Measurements from ENCODE around the gene ACAP3. TPM values are rescaled to one million over a fixed set of nuclear protein-coding genes. Genes with fewer than 3 reads are reported as not detected.

ACAP3 gene
- total and polyA plus RNA-seq, 2 donors (not counting 3 experiments of a cell fraction or from before 2014, with no cell fraction given): 27.8 to 39.0 TPM

DNA sequence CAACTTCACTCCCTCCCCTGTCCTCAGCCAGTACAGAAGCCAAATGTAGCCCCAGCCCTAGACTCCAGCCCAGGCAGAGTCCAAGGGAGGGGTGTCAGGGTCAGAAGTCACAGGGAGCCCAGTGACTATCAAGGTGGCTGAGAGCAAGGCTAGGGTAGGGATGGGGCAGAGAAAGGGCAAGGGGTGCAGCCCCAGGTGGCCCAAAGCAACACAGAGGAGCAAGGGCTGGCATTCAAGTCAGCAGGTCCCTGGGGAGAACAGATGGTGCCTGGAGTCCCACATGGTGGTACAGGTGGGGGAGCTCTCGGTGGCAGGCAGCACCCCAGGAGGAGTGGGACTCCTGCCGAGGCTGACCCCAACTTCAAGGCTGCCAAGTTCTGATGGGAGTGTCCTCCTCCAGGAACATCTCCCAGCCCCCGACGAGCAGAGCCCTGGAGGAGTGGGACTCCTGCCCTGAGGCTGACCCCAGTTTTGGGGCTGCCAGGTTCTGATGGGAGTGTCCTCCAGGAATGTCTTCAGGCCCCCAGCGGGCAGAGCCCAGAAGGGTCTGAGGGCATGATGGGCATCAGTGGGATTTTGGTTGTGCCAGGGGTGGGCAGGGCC is 45.2 kb upstream of the ACAP3 start:
- DNase-seq (ENCODE audit: low read depth, low spot score): no peak
- Histone ChIP-seq H3K9me1 (replicated peaks; ENCODE audit: control insufficient read depth, extremely low read depth, insufficient read depth, low read length) (no peaks in the 10 kb centered on the region), H3K4me1 (ENCODE audit: control insufficient read depth, extremely low read depth, insufficient read depth, low read length) (peaks cover 5% of the 10 kb centered on the region), H3K9me3 (replicated peaks; ENCODE audit: control insufficient read depth, insufficient read depth, low read length) (no peaks in the 10 kb centered on the region), H3K79me2 (ENCODE audit: control insufficient read depth, insufficient read depth, low read length) (peaks cover 10% of the 10 kb centered on the region), H3K27me3 (ENCODE audit: control insufficient read depth in 2 of 2, insufficient read depth in 2 of 2, low read length in 2 of 2) (peaks cover 11 to 23% of the 10 kb centered on the region in 2 experiments), H2AFZ (ENCODE audit: low read depth, low read length) (no peak overlapping the region), H3K27ac (ENCODE audit: insufficient read depth, low read depth, low read length) (no peak overlapping the region), H4K20me1 (replicated peaks; ENCODE audit: control insufficient read depth, extremely low read depth, insufficient read depth, low read length) (no peaks in the 10 kb centered on the region), H3K36me3 (ENCODE audit: control insufficient read depth in 2 of 2, extremely low read depth in 1 of 2, insufficient read depth in 2 of 2, low read length in 2 of 2) (no peaks in the 10 kb centered on the region), H3K9ac (replicated peaks; ENCODE audit: extremely low read depth, insufficient read depth, low read length) (no peak overlapping the region), H3K4me3 (replicated peaks in 1 of 3; ENCODE audit: insufficient read depth in 1 of 3, low read depth in 1 of 3, low read length in 3 of 3) (no peak overlapping the region), H3K4me2 (ENCODE audit: insufficient read depth, low read length) (no peak overlapping the region)
- dilution Hi-C loops (cut with MboI; ENCODE audit: extremely low pct_ligation_motif_present, low sequenced_read_pairs): no loop called here
- BruUV-seq (replicated peaks): no TSS peak
- no peak for TF ChIP-seq FOS (IDR thresholded peaks at IDR 0.05; ENCODE audit: borderline replicate concordance, insufficient read depth, low read length)
- FAIRE-seq: no peak
- ChIA-PET POLR2A (no interaction called here), CTCF (interaction anchor here (1.4 kb wide), 1 partner anchor 19 kb away, joined by 5 read pairs; no protein-coding TSS in a partner anchor)
- intact Hi-C loops (cut with micrococcal nuclease): no loop called here

DNA sequence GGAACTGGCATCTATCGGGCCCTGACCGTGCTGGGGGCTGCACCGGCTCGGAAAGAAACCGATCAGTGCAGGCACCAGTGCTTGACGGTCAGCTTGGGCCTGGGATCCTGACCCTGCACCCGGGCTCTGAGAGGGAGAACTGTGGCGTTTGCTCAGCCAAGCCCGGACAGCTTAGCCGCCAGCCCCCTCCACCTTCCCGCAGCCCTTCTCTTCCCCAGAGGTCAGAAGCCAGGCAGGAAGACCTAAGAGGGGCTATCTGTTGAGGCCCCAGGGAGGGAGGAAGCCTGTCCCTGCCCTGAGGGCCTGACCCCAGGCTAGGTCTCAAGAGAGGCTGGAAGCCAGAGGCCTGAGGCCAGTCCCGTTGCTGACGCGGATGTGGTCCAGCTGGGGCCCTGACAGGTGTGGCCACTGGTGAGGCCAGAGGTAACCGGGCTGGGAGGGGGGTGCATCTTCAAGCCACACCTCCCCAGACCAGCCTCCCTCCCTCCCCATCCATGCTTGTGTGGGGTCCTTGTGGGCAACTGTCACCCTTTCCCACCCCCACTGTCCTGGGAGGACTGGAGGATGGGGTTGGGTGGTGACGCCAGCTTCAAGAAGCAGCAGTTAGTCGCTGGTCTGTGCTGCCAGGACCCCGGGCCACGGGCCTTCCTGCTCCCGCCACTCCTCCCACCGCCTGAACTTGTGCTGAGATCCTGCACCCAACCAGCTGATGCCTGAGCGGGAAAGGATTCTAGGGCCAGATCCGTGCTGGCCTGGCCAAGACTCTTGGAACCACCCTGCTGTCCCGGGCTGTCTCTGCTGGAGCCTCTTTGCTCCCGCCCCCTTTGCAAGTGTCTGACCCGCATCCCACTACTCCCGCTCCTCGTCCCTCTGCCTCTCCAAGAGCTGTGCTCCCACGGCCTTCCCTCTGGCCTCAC is 44.0 kb upstream of the ACAP3 start:
- dilution Hi-C loops (cut with MboI; ENCODE audit: extremely low pct_ligation_motif_present, low sequenced_read_pairs) (no loop called here), intact Hi-C loops (cut with micrococcal nuclease) (no loop called here)
- Histone ChIP-seq H3K36me3 (ENCODE audit: control insufficient read depth in 2 of 2, extremely low read depth in 1 of 2, insufficient read depth in 2 of 2, low read length in 2 of 2) (no peaks in the 10 kb centered on the region), H3K4me2 (ENCODE audit: insufficient read depth, low read length) (no peak overlapping the region), H4K20me1 (replicated peaks; ENCODE audit: control insufficient read depth, extremely low read depth, insufficient read depth, low read length) (no peaks in the 10 kb centered on the region), H3K27ac (ENCODE audit: insufficient read depth, low read depth, low read length) (no peak overlapping the region), H3K9me1 (replicated peaks; ENCODE audit: control insufficient read depth, extremely low read depth, insufficient read depth, low read length) (no peaks in the 10 kb centered on the region), H3K4me3 (replicated peaks in 1 of 3; ENCODE audit: insufficient read depth in 1 of 3, low read depth in 1 of 3, low read length in 3 of 3) (no peak overlapping the region), H2AFZ (ENCODE audit: low read depth, low read length) (no peak overlapping the region), H3K27me3 (ENCODE audit: control insufficient read depth in 2 of 2, insufficient read depth in 2 of 2, low read length in 2 of 2) (peaks cover 11 to 23% of the 10 kb centered on the region in 2 experiments), H3K79me2 (ENCODE audit: control insufficient read depth, insufficient read depth, low read length) (peaks cover 16% of the 10 kb centered on the region), H3K9me3 (replicated peaks; ENCODE audit: control insufficient read depth, insufficient read depth, low read length) (no peaks in the 10 kb centered on the region), H3K9ac (replicated peaks; ENCODE audit: extremely low read depth, insufficient read depth, low read length) (no peak overlapping the region), H3K4me1 (ENCODE audit: control insufficient read depth, extremely low read depth, insufficient read depth, low read length) (peaks cover 10% of the 10 kb centered on the region)
- FAIRE-seq: no peak
- DNase-seq (ENCODE audit: low read depth, low spot score): no peak
- POLR2A ChIA-PET: no interaction called here
- TF ChIP-seq EZH2 (IDR thresholded peaks at IDR 0.05; ENCODE audit: borderline replicate concordance, low read depth, low read length, severe bottlenecking) (no peak), POLR2A (IDR thresholded peaks at IDR 0.05; ENCODE audit: low read depth, low read length) (peak; percentile 24)
- CTCF ChIA-PET: interaction anchor here (1.4 kb wide), 1 partner anchor 20 kb away, joined by 5 read pairs; no protein-coding TSS in a partner anchor
- BruUV-seq (replicated peaks): no TSS peak

All from endothelial cell of umbilical vein (primary cell).